Endothelial cell of umbilical vein (primary cell): Measurements from ENCODE around the gene FKRP. TPM values are rescaled to one million over a fixed set of nuclear protein-coding genes. Genes with fewer than 3 reads are reported as not detected.

Experiments
- BruUV-seq: library from RNA; stranded (reverse); fragments of 400-500 nt; replicated peaks from 2 replicates; lab custom pipeline; 2021; lab: Mats Ljungman, UMichigan
- CTCF ChIA-PET: fragments of 300-600, 350-600 bp; sonication (Branson Sonifier 250); formaldehyde crosslinking; loops from one replicate; lab custom pipeline; 2021; ENCODE audit warnings: antibody characterized with exemption, inconsistent platforms; lab: Charles Lee
- POLR2A ChIA-PET: fragments of 300-600, 350-600 bp; sonication (Branson Sonifier 250); formaldehyde crosslinking; loops from one replicate; lab custom pipeline; 2021; ENCODE audit warnings: antibody characterized with exemption, inconsistent platforms; lab: Charles Lee
- DNase-seq: peaks from one replicate; pipeline ENCODE4 v3.0.0-alpha.2; 2011; ENCODE audit warnings: low read depth, low spot score
- FAIRE-seq: peaks from 2 replicates; lab custom pipeline; 2011; peaks lifted over from hg19 to GRCh38; lab: Jason Lieb, UNC
- H2AFZ ChIP-seq: 2 replicates; pipeline ENCODE4 v1.6.0; 2012; ENCODE audit warnings: low read depth, low read length, control low read depth, inconsistent platforms
- H3K27ac ChIP-seq: 2 replicates; pipeline ENCODE4 v1.5.1; 2011; ENCODE audit warnings: low read depth, mild to moderate bottlenecking, control low read depth, low read length, moderate library complexity; ENCODE audit not compliant: insufficient read depth
- H3K27me3 ChIP-seq, 2 experiments: 2 replicates each; pipeline versions ENCODE4 v1.6.0 to v1.6.1; 2011; ENCODE audit warnings: low read length in 2 of 2, mixed read lengths in 1 of 2; ENCODE audit not compliant: control insufficient read depth in 2 of 2, insufficient read depth in 2 of 2
- H3K36me3 ChIP-seq, 2 experiments: 2 replicates in 1 of 2; 3 replicates in 1 of 2; pipeline ENCODE4 v1.5.1; 2011; ENCODE audit warnings: low read length in 2 of 2, mild to moderate bottlenecking in 1 of 2, moderate library complexity in 1 of 2; ENCODE audit not compliant: control insufficient read depth in 2 of 2, insufficient read depth in 2 of 2; ENCODE audit errors: extremely low read depth in 1 of 2
- H3K4me1 ChIP-seq: 3 replicates; pipeline ENCODE4 v1.5.1; 2011; ENCODE audit warnings: mild to moderate bottlenecking, low read length; ENCODE audit not compliant: control insufficient read depth, insufficient read depth; ENCODE audit errors: extremely low read depth
- H3K4me2 ChIP-seq: 2 replicates; pipeline ENCODE4 v1.6.1; 2011; ENCODE audit warnings: low read length, control low read depth, mixed read lengths; ENCODE audit not compliant: insufficient read depth
- H3K4me3 ChIP-seq, 3 experiments: fragments of 200-600 bp in 1 of 3; sonication (generic), shearing (Covaris generic) in 1 of 3; replicated peaks in 1 of 3; 2 replicates each; pipeline ENCODE4 v1.5.1; 2011 to 2016; ENCODE audit warnings: control low read depth in 3 of 3, low read length in 3 of 3, mild to moderate bottlenecking in 2 of 3, inconsistent platforms in 1 of 3, low read depth in 1 of 3, moderate library complexity in 1 of 3; ENCODE audit not compliant: insufficient read depth in 1 of 3
- H3K79me2 ChIP-seq: 2 replicates; pipeline ENCODE4 v1.6.0; 2012; ENCODE audit warnings: low read length, inconsistent platforms; ENCODE audit not compliant: control insufficient read depth, insufficient read depth
- H3K9ac ChIP-seq: replicated peaks from 2 replicates; pipeline ENCODE3; 2011; ENCODE audit warnings: low read length, control low read depth; ENCODE audit not compliant: insufficient read depth; ENCODE audit errors: extremely low read depth
- H3K9me1 ChIP-seq: replicated peaks from 3 replicates; pipeline ENCODE4 v1.6.0; 2011; ENCODE audit warnings: mild to moderate bottlenecking, low read length; ENCODE audit not compliant: control insufficient read depth, insufficient read depth; ENCODE audit errors: extremely low read depth
- H3K9me3 ChIP-seq: replicated peaks from 2 replicates; pipeline ENCODE4 v1.5.1; 2012; ENCODE audit warnings: low read length, inconsistent platforms; ENCODE audit not compliant: control insufficient read depth, insufficient read depth
- H4K20me1 ChIP-seq: replicated peaks from 2 replicates; pipeline ENCODE3; 2011; ENCODE audit warnings: mild to moderate bottlenecking, low read length; ENCODE audit not compliant: control insufficient read depth, insufficient read depth; ENCODE audit errors: extremely low read depth
- CTCF ChIP-seq, 2 donors: IDR thresholded peaks; 1 replicate in 1 of 2; 2 replicates in 1 of 2; pipeline ENCODE4 v1.5.1; 2011; ENCODE audit warnings: low read length in 2 of 2, mild to moderate bottlenecking in 2 of 2, moderate library complexity in 2 of 2, control low read depth in 1 of 2, inconsistent platforms in 1 of 2, low read depth in 1 of 2; ENCODE audit not compliant: insufficient read depth in 1 of 2; ENCODE audit errors: extremely low read depth in 1 of 2
- GATA2 ChIP-seq: IDR thresholded peaks from 2 replicates; pipeline ENCODE4 v1.7.0; 2011; ENCODE audit warnings: low read depth, mild to moderate bottlenecking, moderate library complexity, mixed read lengths, low read length; ENCODE audit not compliant: insufficient read length, insufficient read depth
- JUN ChIP-seq: IDR thresholded peaks from 2 replicates; pipeline ENCODE4 v1.6.1; 2011; ENCODE audit warnings: borderline replicate concordance, low read depth; ENCODE audit not compliant: insufficient read length, insufficient read depth
- MAX ChIP-seq: IDR thresholded peaks from 2 replicates; pipeline ENCODE4 v1.6.1; 2011; ENCODE audit not compliant: insufficient read depth, insufficient read length
- MYC ChIP-seq: IDR thresholded peaks from one replicate; pipeline ENCODE4 v1.6.1; 2011; ENCODE audit warnings: mild to moderate bottlenecking, low read depth, low read length
- POLR2A ChIP-seq: IDR thresholded peaks from 2 replicates; pipeline ENCODE4 v1.6.1; 2012; ENCODE audit warnings: low read depth, mild to moderate bottlenecking, control low read depth, low read length
- POLR2AphosphoS5 ChIP-seq: IDR thresholded peaks from 2 replicates; pipeline ENCODE4 v1.6.1; 2012; ENCODE audit warnings: low read depth, mild to moderate bottlenecking, control low read depth, low read length, moderate library complexity; ENCODE audit not compliant: insufficient read depth
- dilution Hi-C: fragments of 300-500 bp; cut with MboI; formaldehyde crosslinking; loops from one replicate; pipeline ENCODE4 v1.15.0; 2019; ENCODE audit warnings: low sequenced_read_pairs; ENCODE audit not compliant: extremely low pct_ligation_motif_present
- intact Hi-C: fragments of 100-400 bp; cut with micrococcal nuclease; formaldehyde crosslinking; loops from one replicate; pipeline ENCODE4 v1.10.0; 2022
- polyA plus RNA-seq, 4 experiments: library from polyadenylated mRNA; depleted of rRNA in 3 of 4; stranded (reverse) in 3 of 4; unstranded in 1 of 4; fragments of >200 nt; gene quantifications; 2 replicates each; pipeline versions ENCODE4 v1.2.1 to v1.2.3, GENCODE V29; 2011 to 2012; ENCODE audit warnings: missing spikeins in 1 of 4
- total RNA-seq: library from RNA; stranded (reverse); gene quantifications from 2 replicates; pipeline ENCODE4 v1.2.3, GENCODE V29; 2021

The FKRP gene
- total and polyA plus RNA-seq, 2 donors (not counting 3 experiments of a cell fraction or from before 2014, with no cell fraction given): 31.5 to 32.8 TPM

GRCh38 chr19:46733690-46734292, 12.1 kb upstream of the FKRP start:
- DNase-seq (no peak), FAIRE-seq (no peak)
- peaks cover 40% of the 10 kb centered on the region for H3K4me1 ChIP-seq
- no peaks in the 10 kb centered on the region for H4K20me1 ChIP-seq
- peaks cover 51% of the 10 kb centered on the region for H3K79me2 ChIP-seq
- H2AFZ ChIP-seq: no peak overlapping the region
- dilution Hi-C loops: no loop called here
- intact Hi-C loops: no loop called here
- H3K9me3 ChIP-seq: no peaks in the 10 kb centered on the region
- ChIA-PET POLR2A (no interaction called here), CTCF (interaction anchor here (1.0 to 1.8 kb wide), 6 partner anchors 8 to 107 kb away, joined by 3 to 6 read pairs (median 4); no protein-coding TSS in a partner anchor)
- no peak overlapping the region for H3K4me3 ChIP-seq
- no peak overlapping the region for H3K27ac ChIP-seq
- no peak overlapping the region for H3K9ac ChIP-seq
- H3K9me1 ChIP-seq: no peaks in the 10 kb centered on the region
- peaks cover 9 to 48% of the 10 kb centered on the region in 2 experiments for H3K36me3 ChIP-seq
- TF ChIP-seq POLR2AphosphoS5: peak; percentile 7
- no peak for TF ChIP-seq POLR2A
- no TSS peak for BruUV-seq
- H3K27me3 ChIP-seq: no peaks in the 10 kb centered on the region
- H3K4me2 ChIP-seq: no peak overlapping the region

- Histone ChIP-seq H3K9me1 (no peaks in the 10 kb centered on the region), H3K4me1 (peaks cover 17% of the 10 kb centered on the region), H3K9me3 (no peaks in the 10 kb centered on the region), H3K36me3 (peaks cover 3 to 28% of the 10 kb centered on the region in 2 experiments), H3K79me2 (peaks cover 67% of the 10 kb centered on the region), H4K20me1 (peaks cover 2% of the 10 kb centered on the region), H2AFZ (no peak overlapping the region), H3K9ac (no peak overlapping the region), H3K4me3 (no peak overlapping the region), H3K4me2 (no peak overlapping the region), H3K27ac (no peak overlapping the region), H3K27me3 (no peaks in the 10 kb centered on the region)
- CTCF ChIA-PET: interaction anchor here (0.9 to 1.0 kb wide), 2 partner anchors 8 to 48 kb away, joined by 3 to 6 read pairs; no protein-coding TSS in a partner anchor
- dilution Hi-C loops: no loop called here
- POLR2A ChIA-PET: interaction anchor here (0.6 kb wide), 1 partner anchor 100 kb away, joined by 4 read pairs; the partner anchor contains the start of gene GNG8
- FAIRE-seq (no peak), DNase-seq (no peak)
- intact Hi-C loops: no loop called here
- no peak for TF ChIP-seq CTCF (IDR thresholded peaks at IDR 0.05; ENCODE audit: extremely low read depth in 1 of 2, insufficient read depth in 1 of 2, low read depth in 1 of 2, low read length in 2 of 2)
- TF ChIP-seq GATA2: no peak
- TF ChIP-seq POLR2A: no peak
- TF ChIP-seq MAX: no peak
- no peak for TF ChIP-seq POLR2AphosphoS5
- TF ChIP-seq MYC: no peak
- TF ChIP-seq JUN: no peak
- BruUV-seq: no TSS peak
Observed at GRCh38 chr19:46736531-46737297, 9.1 kb upstream of the FKRP start.
